Ovary (tissue), 3 donors: ENCODE data around the gene NR5A2.

Experiments
- EP300 ChIP-seq: sonication (generic); formaldehyde crosslinking; IDR thresholded peaks from one replicate; pipeline ENCODE4 v1.6.1; 2017; ENCODE audit warnings: antibody characterized with exemption
- TF ChIP-seq, protein P1 (sequence below), 3 donors: fragments of 450-650 bp in 2 of 3; fragments of 200-600 bp in 1 of 3; IDR thresholded peaks; one replicate each; pipeline versions ENCODE4 v1.5.1 to v1.8.0; 2016 to 2022; ENCODE audit warnings: antibody characterized with exemption in 3 of 3, mild to moderate bottlenecking in 1 of 3
- donor health status: DM: no; HTN: no; CAD: no.

- TF ChIP-seq, protein P1, sequence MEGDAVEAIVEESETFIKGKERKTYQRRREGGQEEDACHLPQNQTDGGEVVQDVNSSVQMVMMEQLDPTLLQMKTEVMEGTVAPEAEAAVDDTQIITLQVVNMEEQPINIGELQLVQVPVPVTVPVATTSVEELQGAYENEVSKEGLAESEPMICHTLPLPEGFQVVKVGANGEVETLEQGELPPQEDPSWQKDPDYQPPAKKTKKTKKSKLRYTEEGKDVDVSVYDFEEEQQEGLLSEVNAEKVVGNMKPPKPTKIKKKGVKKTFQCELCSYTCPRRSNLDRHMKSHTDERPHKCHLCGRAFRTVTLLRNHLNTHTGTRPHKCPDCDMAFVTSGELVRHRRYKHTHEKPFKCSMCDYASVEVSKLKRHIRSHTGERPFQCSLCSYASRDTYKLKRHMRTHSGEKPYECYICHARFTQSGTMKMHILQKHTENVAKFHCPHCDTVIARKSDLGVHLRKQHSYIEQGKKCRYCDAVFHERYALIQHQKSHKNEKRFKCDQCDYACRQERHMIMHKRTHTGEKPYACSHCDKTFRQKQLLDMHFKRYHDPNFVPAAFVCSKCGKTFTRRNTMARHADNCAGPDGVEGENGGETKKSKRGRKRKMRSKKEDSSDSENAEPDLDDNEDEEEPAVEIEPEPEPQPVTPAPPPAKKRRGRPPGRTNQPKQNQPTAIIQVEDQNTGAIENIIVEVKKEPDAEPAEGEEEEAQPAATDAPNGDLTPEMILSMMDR (IDR thresholded peaks at IDR 0.05) = no peak
- TF ChIP-seq EP300 = no peak
Measured at GRCh38 chr1:200022239-200022804, 5.2 kb upstream of the NR5A2 start.
